Liver (tissue), 9 donors: ENCODE measurements around the gene DGKH. TPM values are rescaled to one million over a fixed set of nuclear protein-coding genes. Genes with fewer than 3 reads are reported as not detected.
A peak's percentile ranks its signal among the peaks of the same experiment; 100 is the strongest.

ENCODE experiments used
- DNase-seq: peaks from one replicate; pipeline ENCODE4 v3.0.0-alpha.2; 2017; ENCODE audit warnings: low spot score
- H3K27ac ChIP-seq, 2 donors: one replicate each; pipeline ENCODE4 v1.7.0; 2013; ENCODE audit warnings: inconsistent platforms in 2 of 2, low read length in 2 of 2, control low read depth in 1 of 2, low read depth in 1 of 2, mild to moderate bottlenecking in 1 of 2
- H3K27me3 ChIP-seq, 4 donors: one replicate each; pipeline versions ENCODE4 v1.6.1 to v1.7.0; 2013; ENCODE audit warnings: low read length in 3 of 4, inconsistent platforms in 1 of 4, mild to moderate bottlenecking in 1 of 4, moderate library complexity in 1 of 4; ENCODE audit not compliant: control insufficient read depth in 4 of 4, insufficient read depth in 4 of 4
- H3K36me3 ChIP-seq, 4 donors: one replicate each; pipeline versions ENCODE4 v1.6.1 to v1.7.0; 2013; ENCODE audit warnings: low read length in 3 of 4, mild to moderate bottlenecking in 3 of 4, low read depth in 1 of 4, moderate library complexity in 1 of 4; ENCODE audit not compliant: control insufficient read depth in 4 of 4, insufficient read depth in 3 of 4
- H3K4me1 ChIP-seq, 4 donors: one replicate each; pipeline versions ENCODE4 v1.6.1 to v1.7.0; 2013; ENCODE audit warnings: low read length in 3 of 4, mild to moderate bottlenecking in 3 of 4, moderate library complexity in 1 of 4; ENCODE audit not compliant: control insufficient read depth in 4 of 4, insufficient read depth in 4 of 4
- H3K4me3 ChIP-seq, 3 donors: one replicate each; pipeline versions ENCODE4 v1.6.1 to v1.7.0; 2013; ENCODE audit warnings: low read length in 3 of 3, control low read depth in 1 of 3, low read depth in 1 of 3, mild to moderate bottlenecking in 1 of 3
- H3K9ac ChIP-seq, 2 donors: one replicate each; pipeline ENCODE4 v1.7.0; 2013; ENCODE audit warnings: low read length in 2 of 2, mild to moderate bottlenecking in 2 of 2, moderate library complexity in 2 of 2, control low read depth in 1 of 2, low read depth in 1 of 2
- H3K9me3 ChIP-seq, 4 donors: one replicate each; pipeline versions ENCODE4 v1.6.1 to v1.7.0; 2013; ENCODE audit warnings: low read length in 3 of 4; ENCODE audit not compliant: control insufficient read depth in 4 of 4
- CTCF ChIP-seq: fragments of 150-350 bp; IDR thresholded peaks from 2 replicates; pipeline ENCODE4 v1.5.1; 2017; ENCODE audit warnings: improper control_type of control experiment, low read depth, low read length; ENCODE audit not compliant: missing input control
- EGR1 ChIP-seq, 2 donors: IDR thresholded peaks; 2 replicates each; pipeline ENCODE4 v1.6.1; 2016 to 2018; ENCODE audit warnings: antibody characterized with exemption in 2 of 2, low read depth in 2 of 2
- FOXA1 ChIP-seq: IDR thresholded peaks from 2 replicates; pipeline ENCODE4 v1.6.1; 2016; ENCODE audit warnings: antibody characterized with exemption
- FOXA2 ChIP-seq: IDR thresholded peaks from 2 replicates; pipeline ENCODE4 v1.6.1; 2016; ENCODE audit warnings: antibody characterized with exemption
- GABPA ChIP-seq, 2 donors: IDR thresholded peaks in 1 of 2; conservative IDR thresholded peaks in 1 of 2; 2 replicates each; pipeline ENCODE4 v1.6.1; 2016; ENCODE audit warnings: antibody characterized with exemption in 2 of 2, mild to moderate bottlenecking in 1 of 2, moderate library complexity in 1 of 2
- HNF4A ChIP-seq, 2 donors: conservative IDR thresholded peaks; 2 replicates each; pipeline ENCODE4 v1.6.1; 2016; ENCODE audit warnings: antibody characterized with exemption in 2 of 2, mild to moderate bottlenecking in 2 of 2
- HNF4G ChIP-seq: IDR thresholded peaks from 2 replicates; pipeline ENCODE4 v1.6.1; 2016; ENCODE audit warnings: antibody characterized with exemption
- JUND ChIP-seq, 2 donors: IDR thresholded peaks; 2 replicates each; pipeline ENCODE4 v1.6.1; 2016; ENCODE audit warnings: antibody characterized with exemption in 2 of 2
- NR2F2 ChIP-seq: IDR thresholded peaks from 2 replicates; pipeline ENCODE4 v1.6.1; 2016; ENCODE audit warnings: antibody characterized with exemption
- RAD21 ChIP-seq, 2 donors: IDR thresholded peaks; 2 replicates each; pipeline ENCODE4 v1.6.1; 2016; ENCODE audit warnings: antibody characterized with exemption in 2 of 2, mild to moderate bottlenecking in 2 of 2
- REST ChIP-seq: IDR thresholded peaks from 2 replicates; pipeline ENCODE4 v1.6.1; 2016; ENCODE audit warnings: antibody characterized with exemption, mild to moderate bottlenecking
- SP1 ChIP-seq: IDR thresholded peaks from 2 replicates; pipeline ENCODE4 v1.6.1; 2018; ENCODE audit warnings: antibody characterized with exemption, mild to moderate bottlenecking
- YY1 ChIP-seq: IDR thresholded peaks from 2 replicates; pipeline ENCODE4 v1.6.1; 2016; ENCODE audit warnings: antibody characterized with exemption, mild to moderate bottlenecking
- WGBS: extraction: QIAGEN DNeasy Blood & Tissue Kit; methylation state at CpG from one replicate; pipeline ENCODE4 v1.1.7; 2013; 5-methylcytosine and 5-hydroxymethylcytosine counted together
- polyA plus RNA-seq, 2 donors: library from polyadenylated mRNA; stranded (reverse) in 1 of 2; unstranded in 1 of 2; fragments of 200-250 nt in 1 of 2; fragments of >200 nt in 1 of 2; fragmentation: Nextera tagmentation in 1 of 2; extraction: Ambion mirVana in 1 of 2; gene quantifications; one replicate each; pipeline versions ENCODE4 v1.2.1 to v1.2.3, GENCODE V29; 2013 to 2015
- total RNA-seq, 2 donors: library from RNA; depleted of rRNA; stranded (reverse); fragments of >200 nt; gene quantifications; one replicate each; pipeline ENCODE4 v1.2.3, GENCODE V29; 2014
- TF ChIP-seq, protein P1 (sequence below): IDR thresholded peaks from 2 replicates; pipeline ENCODE4 v1.6.1; 2016; ENCODE audit warnings: antibody characterized with exemption
- TF ChIP-seq, protein P2 (sequence below): IDR thresholded peaks from 2 replicates; pipeline ENCODE4 v1.6.1; 2016; ENCODE audit warnings: antibody characterized with exemption
- donor health status: healthy.
- donor health status: healthy.
- donor health status: healthy.
- donor health status: healthy.
- donor health status: healthy.

DGKH gene
- total and polyA plus RNA-seq, 4 donors = 0.25 to 3.7 (median 0.97) TPM

DNA sequence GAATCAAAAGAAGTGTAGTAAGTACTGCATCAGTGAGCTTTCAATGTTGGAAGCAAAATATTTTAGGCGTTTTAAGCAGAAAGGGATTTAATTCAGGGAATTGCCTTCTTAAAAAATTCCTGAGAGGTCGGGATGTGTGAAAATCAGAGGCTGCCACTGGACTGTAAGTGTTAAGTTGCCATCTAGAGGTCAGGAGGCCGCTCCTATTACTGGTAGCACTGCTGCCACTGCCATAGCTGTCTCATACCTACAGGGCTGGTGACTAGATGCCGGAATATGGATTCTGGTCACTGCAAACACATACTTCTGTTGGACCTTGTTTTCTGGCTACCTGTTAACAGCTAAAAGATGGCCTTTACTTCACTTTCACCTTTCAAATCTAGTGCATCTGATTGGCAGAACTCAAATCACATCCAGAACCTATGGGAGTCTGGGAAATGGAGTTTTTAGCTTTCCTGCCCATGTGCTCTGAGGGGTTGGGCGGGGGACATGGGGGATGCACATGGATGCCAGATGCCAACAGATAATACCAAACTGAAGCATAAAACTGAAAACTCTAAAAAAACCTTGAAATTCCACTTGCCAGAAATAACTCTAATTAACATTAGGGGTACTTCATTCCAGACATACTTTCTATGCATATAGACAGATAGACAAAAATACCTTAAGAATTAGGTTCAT, 29.8 kb downstream of the DGKH start:
- Histone ChIP-seq H3K27ac (no peak overlapping the region), H3K36me3 (no peaks in the 10 kb centered on the region), H3K4me1 (no peaks in the 10 kb centered on the region), H3K4me3 (no peak overlapping the region), H3K9ac (no peak overlapping the region), H3K27me3 (no peaks in the 10 kb centered on the region), H3K9me3 (no peaks in the 10 kb centered on the region)
- DNase-seq = no peak
- peak; percentile 63 for TF ChIP-seq RAD21 (IDR thresholded peaks at IDR 0.05)
- peak in 1 of 2 donors; percentile 20 for TF ChIP-seq HNF4A (conservative IDR thresholded peaks at IDR 0.05)
- TF ChIP-seq, protein P1, sequence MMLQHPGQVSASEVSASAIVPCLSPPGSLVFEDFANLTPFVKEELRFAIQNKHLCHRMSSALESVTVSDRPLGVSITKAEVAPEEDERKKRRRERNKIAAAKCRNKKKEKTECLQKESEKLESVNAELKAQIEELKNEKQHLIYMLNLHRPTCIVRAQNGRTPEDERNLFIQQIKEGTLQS = no peak
- TF ChIP-seq EGR1 (IDR thresholded peaks at IDR 0.05; ENCODE audit: low read depth in 2 of 2) = no peak
- TF ChIP-seq CTCF = peak; percentile 16
- TF ChIP-seq FOXA1 = no peak
- 82% methylated on average over 5 of the region's 5 CpGs for WGBS

DNA sequence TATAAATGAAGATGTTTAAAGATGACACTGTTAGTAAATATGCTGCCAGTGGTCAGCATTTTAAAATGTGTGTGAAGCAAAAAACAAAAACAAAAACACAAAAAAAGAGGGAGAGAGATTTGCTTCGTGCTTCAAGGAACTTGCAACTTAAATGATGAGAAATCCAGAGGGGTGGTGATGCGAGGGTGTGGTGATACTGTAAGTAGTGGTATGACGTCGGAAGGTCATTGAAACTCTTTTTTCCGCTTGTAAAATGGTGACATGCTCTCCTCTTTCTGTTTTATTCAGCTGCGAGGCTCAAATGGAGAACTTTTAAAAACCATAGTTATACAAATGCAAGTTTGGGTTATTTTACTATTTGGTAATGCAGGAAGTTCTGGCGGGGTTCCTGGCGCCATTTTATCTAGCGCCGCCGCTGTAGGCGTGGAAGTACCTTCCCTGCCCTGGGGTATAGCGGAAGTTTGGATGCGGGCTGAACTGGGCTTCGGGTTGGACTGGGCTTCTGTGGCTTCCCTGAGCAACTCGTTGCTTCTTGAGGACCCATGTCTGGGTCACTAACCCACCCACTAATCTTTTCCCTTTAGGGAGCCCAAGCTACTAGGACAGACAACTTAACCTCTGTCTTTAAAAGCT, 34.8 kb downstream of the DGKH start:
- Histone ChIP-seq H3K27me3 (no peaks in the 10 kb centered on the region), H3K9me3 (peaks cover 0 to 5% (median under 1%) of the 10 kb centered on the region in 4 donors), H3K4me3 (no peak overlapping the region), H3K9ac (no peak overlapping the region), H3K27ac (no peak overlapping the region), H3K4me1 (no peaks in the 10 kb centered on the region), H3K36me3 (no peaks in the 10 kb centered on the region)
- DNase-seq = no peak
- TF ChIP-seq GABPA (IDR thresholded peaks at IDR 0.05 in 1 of 2, conservative IDR thresholded peaks at IDR 0.05 in 1 of 2) (no peak), HNF4G (no peak), NR2F2 (no peak)
- TF ChIP-seq, protein P2, sequence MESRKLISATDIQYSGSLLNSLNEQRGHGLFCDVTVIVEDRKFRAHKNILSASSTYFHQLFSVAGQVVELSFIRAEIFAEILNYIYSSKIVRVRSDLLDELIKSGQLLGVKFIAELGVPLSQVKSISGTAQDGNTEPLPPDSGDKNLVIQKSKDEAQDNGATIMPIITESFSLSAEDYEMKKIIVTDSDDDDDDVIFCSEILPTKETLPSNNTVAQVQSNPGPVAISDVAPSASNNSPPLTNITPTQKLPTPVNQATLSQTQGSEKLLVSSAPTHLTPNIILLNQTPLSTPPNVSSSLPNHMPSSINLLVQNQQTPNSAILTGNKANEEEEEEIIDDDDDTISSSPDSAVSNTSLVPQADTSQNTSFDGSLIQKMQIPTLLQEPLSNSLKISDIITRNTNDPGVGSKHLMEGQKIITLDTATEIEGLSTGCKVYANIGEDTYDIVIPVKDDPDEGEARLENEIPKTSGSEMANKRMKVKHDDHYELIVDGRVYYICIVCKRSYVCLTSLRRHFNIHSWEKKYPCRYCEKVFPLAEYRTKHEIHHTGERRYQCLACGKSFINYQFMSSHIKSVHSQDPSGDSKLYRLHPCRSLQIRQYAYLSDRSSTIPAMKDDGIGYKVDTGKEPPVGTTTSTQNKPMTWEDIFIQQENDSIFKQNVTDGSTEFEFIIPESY = no peak
- 95% methylated on average over 16 of the region's 16 CpGs for WGBS

- no peak for DNase-seq
- Histone ChIP-seq H3K9me3 (peaks cover 0 to 5% (median under 1%) of the 10 kb centered on the region in 4 donors), H3K4me3 (no peak overlapping the region), H3K27me3 (no peaks in the 10 kb centered on the region), H3K36me3 (peaks cover 0 to 1% (median 0%) of the 10 kb centered on the region in 4 donors), H3K27ac (no peak overlapping the region), H3K9ac (no peak overlapping the region), H3K4me1 (no peaks in the 10 kb centered on the region)
- WGBS = 97% methylated on average over 1 of the region's 1 CpG
- TF ChIP-seq REST (no peak), SP1 (no peak), FOXA1 (no peak), FOXA2 (no peak), EGR1 (IDR thresholded peaks at IDR 0.05; ENCODE audit: low read depth in 2 of 2) (no peak), JUND (IDR thresholded peaks at IDR 0.05) (no peak), HNF4G (no peak), YY1 (no peak), CTCF (no peak)
- TF ChIP-seq, protein P1 = no peak
Observed at GRCh38 chr13:42084722-42085121, 36.3 kb downstream of the DGKH start.
